ENCODE data around the gene ANKRD33B.

GRCh38 chr5:10635867-10636350 lies 72.0 kb downstream of the ANKRD33B start:
- TF ChIP-seq POLR2A (conservative IDR thresholded peaks at IDR 0.05) (no peak), E2F5 (CRISPR knock-in tag; IDR thresholded peaks at IDR 0.05) (no peak)

All from K562 (cell line).